VCaP (cell line): ENCODE measurements around the gene LCE4A.
"Not testable (repeated sequence)": the region's sequence is repeated elsewhere in the genome, so short reads cannot be mapped to it uniquely, and the experiment has no call there.

Experiments used
- H3K27ac ChIP-seq: fragments of 450-650 bp; 2 replicates; pipeline ENCODE4 v1.5.1; 2017
- TF ChIP-seq, protein P1 (sequence below): fragments of 450-650 bp; conservative IDR thresholded peaks from 2 replicates; pipeline ENCODE4 v1.5.1; 2017; ENCODE audit warnings: mild to moderate bottlenecking, moderate library complexity

LCE4A gene, protein sequence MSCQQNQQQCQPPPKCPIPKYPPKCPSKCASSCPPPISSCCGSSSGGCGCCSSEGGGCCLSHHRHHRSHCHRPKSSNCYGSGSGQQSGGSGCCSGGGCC

DNA sequence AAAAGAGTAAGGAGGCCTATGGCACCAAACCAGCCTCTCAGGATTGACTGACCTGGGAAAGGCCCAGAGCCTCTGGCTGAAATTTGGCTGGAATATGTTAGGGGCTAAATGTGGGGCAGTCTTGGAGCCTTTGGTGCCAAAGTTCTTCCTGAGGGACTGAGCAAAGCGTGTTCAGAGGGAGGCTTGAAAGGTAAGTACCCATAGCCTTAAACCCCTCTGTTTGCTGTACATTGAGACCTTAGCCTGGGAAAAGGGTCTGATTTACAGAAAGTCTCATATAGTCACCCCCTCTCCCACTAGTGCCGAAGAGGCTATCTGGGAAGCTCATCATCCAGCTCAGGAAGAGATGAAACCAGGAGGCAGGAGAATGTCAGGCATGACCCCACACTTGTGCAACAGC lies at the start of gene LCE4A:
LCE4A (plus strand) TSS at position 301 of the 400 bp plus-strand sequence. CDS start 916 bp downstream, outside the sequence.
- H3K27ac ChIP-seq, result no peak within 1 kb of the TSS
- TF ChIP-seq, protein P1, sequence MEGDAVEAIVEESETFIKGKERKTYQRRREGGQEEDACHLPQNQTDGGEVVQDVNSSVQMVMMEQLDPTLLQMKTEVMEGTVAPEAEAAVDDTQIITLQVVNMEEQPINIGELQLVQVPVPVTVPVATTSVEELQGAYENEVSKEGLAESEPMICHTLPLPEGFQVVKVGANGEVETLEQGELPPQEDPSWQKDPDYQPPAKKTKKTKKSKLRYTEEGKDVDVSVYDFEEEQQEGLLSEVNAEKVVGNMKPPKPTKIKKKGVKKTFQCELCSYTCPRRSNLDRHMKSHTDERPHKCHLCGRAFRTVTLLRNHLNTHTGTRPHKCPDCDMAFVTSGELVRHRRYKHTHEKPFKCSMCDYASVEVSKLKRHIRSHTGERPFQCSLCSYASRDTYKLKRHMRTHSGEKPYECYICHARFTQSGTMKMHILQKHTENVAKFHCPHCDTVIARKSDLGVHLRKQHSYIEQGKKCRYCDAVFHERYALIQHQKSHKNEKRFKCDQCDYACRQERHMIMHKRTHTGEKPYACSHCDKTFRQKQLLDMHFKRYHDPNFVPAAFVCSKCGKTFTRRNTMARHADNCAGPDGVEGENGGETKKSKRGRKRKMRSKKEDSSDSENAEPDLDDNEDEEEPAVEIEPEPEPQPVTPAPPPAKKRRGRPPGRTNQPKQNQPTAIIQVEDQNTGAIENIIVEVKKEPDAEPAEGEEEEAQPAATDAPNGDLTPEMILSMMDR, result no peak

- TF ChIP-seq, protein P1, result no peak
- no peak overlapping the region for H3K27ac ChIP-seq
Observed at GRCh38 chr1:152658649-152659048, 49.3 kb upstream of the LCE4A start.

- TF ChIP-seq, protein P1, result no peak
- H3K27ac ChIP-seq, result no peak within 1 kb of the TSS
Observed at GRCh38 chr1:152663098-152663497, 44.9 kb upstream of the LCE4A start, which contains the start of gene LCE2D. TSS of gene LCE2D (plus strand) at chr1:152663380. CDS start at chr1:152664106, 726 bp downstream.

DNA sequence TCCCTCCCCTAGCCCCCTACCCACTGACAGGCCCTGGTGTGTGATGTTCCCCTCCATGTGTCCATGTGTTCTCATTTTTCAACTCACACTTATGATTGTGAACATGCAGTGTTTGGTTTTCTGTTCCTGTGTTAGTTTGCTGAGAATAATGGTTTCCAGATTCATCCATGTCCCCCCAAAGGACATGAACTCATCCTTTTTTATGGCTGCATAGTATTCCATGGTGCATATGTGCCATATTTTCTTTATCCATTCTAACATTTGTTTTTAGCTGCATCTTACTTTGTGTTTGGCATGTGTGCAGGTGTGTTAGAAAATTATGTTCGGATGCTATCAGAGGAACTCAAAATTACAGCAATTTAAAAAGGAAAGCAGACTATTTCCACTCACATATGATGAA lies 41.8 kb upstream of the LCE4A start:
- H3K27ac ChIP-seq, result not testable (repeated sequence)

- TF ChIP-seq, protein P1, result no peak
Observed at GRCh38 chr1:152667648-152668047, 40.3 kb upstream of the LCE4A start.

GRCh38 chr1:152673016-152673415 lies 34.9 kb upstream of the LCE4A start:
- no peak overlapping the region for H3K27ac ChIP-seq

More at GRCh38 chr1:152667648-152668047, 40.3 kb upstream of the LCE4A start:
- H3K27ac ChIP-seq, result no peak overlapping the region

DNA sequence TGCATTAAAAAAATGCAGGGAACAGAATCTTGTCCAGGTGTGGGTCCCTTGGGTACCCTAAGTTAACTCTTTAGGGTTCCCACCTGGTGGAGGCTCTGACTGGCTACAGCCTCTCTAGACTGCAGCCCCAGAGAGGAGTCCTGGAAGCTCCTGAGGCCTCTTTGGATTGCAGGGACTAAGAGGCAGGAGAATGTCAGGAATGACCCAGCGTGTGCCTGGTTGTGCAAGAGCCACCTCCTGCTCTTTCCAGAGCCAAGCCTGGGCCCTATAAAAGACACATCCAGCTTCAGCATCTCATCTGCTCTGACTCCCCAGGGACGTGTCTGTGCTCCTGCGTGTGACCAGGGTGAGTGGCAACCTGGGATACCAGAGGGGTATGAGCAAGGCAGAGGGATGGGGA lies 33.0 kb upstream of the LCE4A start, which contains the start of gene LCE2C:
LCE2C (plus strand) TSS at position 297 of the 400 bp plus-strand sequence. CDS start 737 bp downstream, outside the sequence.
- H3K27ac ChIP-seq, result not testable (repeated sequence)

More at GRCh38 chr1:152673016-152673415, 34.9 kb upstream of the LCE4A start:
- TF ChIP-seq, protein P1, result no peak

DNA sequence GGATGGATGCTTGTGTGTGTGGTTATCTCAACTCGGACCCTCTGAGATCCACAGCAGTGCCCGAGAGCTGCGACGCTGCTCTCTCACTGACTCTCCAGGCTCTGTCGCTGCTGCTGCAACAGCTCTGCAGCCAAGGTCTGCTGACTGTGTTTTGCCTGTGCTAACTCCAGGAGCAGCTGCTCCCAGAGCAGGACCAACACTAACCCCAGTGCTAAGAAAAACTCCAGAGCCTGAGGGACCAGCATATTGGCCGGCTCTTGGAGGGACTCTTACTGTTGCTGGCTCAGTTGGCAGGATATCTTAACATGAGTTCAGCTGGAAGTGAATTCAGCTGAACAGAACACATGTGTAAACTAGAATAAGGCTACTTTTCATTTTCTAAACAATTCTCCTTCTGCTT lies 28.5 kb upstream of the LCE4A start:
- H3K27ac ChIP-seq, result no peak overlapping the region
- TF ChIP-seq, protein P1, result no peak
